Measurements from ENCODE around the gene LENG8. TPM values are rescaled to one million over a fixed set of nuclear protein-coding genes. Genes with fewer than 3 reads are reported as not detected.

The LENG8 gene
- total RNA-seq, 4 donors from 2014 or later, result 57.9 to 195 (median 64.1) TPM

DNA sequence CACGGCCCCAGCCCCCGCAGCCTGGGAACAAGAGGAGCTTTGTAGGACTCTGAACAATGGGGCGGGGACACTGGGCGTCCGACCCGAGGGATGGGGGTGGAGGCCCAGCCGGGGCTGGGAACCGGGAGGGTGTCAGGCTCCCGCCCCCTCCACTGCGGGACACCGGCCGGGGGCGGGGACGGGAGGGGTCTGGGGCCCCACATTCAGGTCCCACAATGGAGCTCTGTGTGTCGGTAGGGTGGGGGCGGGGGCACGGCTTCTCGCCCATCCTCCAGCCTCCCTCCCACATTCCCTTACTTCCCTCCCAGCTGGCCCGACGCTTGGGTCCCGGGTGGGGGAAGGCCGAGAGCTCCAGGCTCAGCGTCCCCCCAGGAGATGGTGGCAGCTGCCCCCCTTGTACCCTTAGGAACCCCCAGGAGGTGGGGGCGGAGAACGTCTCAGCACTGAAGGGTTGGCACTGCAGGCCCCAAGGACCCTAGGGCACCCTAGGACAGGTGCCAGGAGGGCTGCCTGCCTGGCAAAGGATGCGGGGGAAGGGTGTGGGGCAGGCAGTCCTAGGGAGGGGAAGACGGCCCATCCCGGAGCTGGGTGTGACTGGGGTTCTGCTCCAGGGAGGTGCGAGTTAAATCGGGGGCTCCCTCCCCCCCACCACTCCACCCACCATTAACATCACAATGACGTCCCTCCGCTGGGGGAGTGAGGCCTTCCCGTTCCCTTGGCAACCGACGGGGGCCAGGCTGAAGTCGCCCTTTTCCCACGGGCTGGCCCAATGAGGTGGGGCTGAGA lies 28.4 kb upstream of the LENG8 start:
- no peak for DNase-seq (ENCODE audit: low spot score in 2 of 2)
- H3K4me3 ChIP-seq (ENCODE audit: low read depth, poor library complexity, severe bottlenecking), result no peak overlapping the region
- TF ChIP-seq CTCF (IDR thresholded peaks at IDR 0.05), result no peak
- TF ChIP-seq POLR2A (IDR thresholded peaks at IDR 0.05), result no peak
- WGBS, 2 donors, result 5 to 9% methylated on average over 31 to 34 of the region's 37 CpGs
- intact Hi-C loops (cut with DNase I; ENCODE audit: low total_unique reads), result no loop called here

DNA sequence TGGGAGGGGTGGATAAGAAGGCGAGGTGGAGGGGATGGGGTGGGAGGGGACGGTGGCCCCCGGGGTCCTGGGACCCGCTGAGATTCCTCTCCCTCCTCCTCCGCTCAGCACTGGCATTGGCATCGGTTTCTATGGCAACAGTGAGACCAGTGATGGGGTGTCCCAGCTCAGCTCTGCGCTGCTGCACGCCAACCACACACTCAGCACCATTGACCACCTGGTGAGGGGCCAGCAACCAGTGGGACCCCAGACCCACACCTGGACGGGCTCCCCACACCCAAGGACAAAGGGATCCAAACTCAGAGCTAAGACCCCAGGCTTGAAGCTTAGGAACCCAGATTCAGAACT lies 27.9 kb upstream of the LENG8 start:
- no peak for DNase-seq (ENCODE audit: low spot score in 2 of 2)
- TF ChIP-seq POLR2A (IDR thresholded peaks at IDR 0.05) (no peak), CTCF (IDR thresholded peaks at IDR 0.05) (no peak)
- intact Hi-C loops (cut with DNase I; ENCODE audit: low total_unique reads), result no loop called here
- WGBS, 2 donors, result 28 to 42% methylated on average over 5 to 7 of the region's 9 CpGs
- H3K4me3 ChIP-seq (ENCODE audit: low read depth, poor library complexity, severe bottlenecking), result no peak overlapping the region

DNA sequence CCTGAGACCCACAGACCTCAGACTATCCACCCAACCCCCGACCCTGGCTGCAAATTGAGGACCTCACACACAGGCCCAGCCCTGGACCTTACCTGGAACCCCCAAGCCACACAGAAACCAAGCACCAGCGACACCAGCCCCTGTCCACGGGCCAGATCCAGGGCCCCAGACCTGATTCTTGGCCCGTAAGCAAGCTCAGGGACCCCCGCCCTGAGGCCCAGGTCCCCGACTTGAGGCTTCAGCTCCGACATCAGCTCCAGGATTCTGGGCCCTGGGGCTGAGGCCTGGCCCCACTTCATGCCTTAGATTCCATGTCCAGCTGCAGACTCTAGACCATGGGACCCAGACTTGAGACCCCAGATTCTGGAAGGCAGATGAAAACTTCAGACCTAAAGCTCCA lies 27.5 kb upstream of the LENG8 start:
- intact Hi-C loops (cut with DNase I; ENCODE audit: low total_unique reads), result no loop called here
- DNase-seq (ENCODE audit: low spot score in 2 of 2), result no peak
- TF ChIP-seq CTCF (IDR thresholded peaks at IDR 0.05) (no peak), POLR2A (IDR thresholded peaks at IDR 0.05) (no peak)
- 81 to 82% methylated on average over 7 of the region's 7 CpGs for WGBS, 2 donors
- no peak overlapping the region for H3K4me3 ChIP-seq (ENCODE audit: low read depth, poor library complexity, severe bottlenecking)

- H3K4me3 ChIP-seq (ENCODE audit: low read depth, poor library complexity, severe bottlenecking), result no peak overlapping the region
- no peak for DNase-seq (ENCODE audit: low spot score in 2 of 2)
- no peak for TF ChIP-seq POLR2A (IDR thresholded peaks at IDR 0.05)
- TF ChIP-seq CTCF (IDR thresholded peaks at IDR 0.05), result no peak
- 68 to 71% methylated on average over 16 to 18 of the region's 20 CpGs for WGBS, 2 donors
- intact Hi-C loops (cut with DNase I; ENCODE audit: low total_unique reads), result no loop called here
These were observed 26.9 kb upstream of the LENG8 start for GRCh38 chr19:54422136-54422535.

GRCh38 chr19:54424201-54424600 lies 24.8 kb upstream of the LENG8 start:
- intact Hi-C loops (cut with DNase I; ENCODE audit: low total_unique reads), result no loop called here
- TF ChIP-seq CTCF (IDR thresholded peaks at IDR 0.05), result no peak
- no peak for TF ChIP-seq POLR2A (IDR thresholded peaks at IDR 0.05)
- DNase-seq (ENCODE audit: low spot score in 2 of 2), result no peak
- H3K4me3 ChIP-seq (ENCODE audit: low read depth, poor library complexity, severe bottlenecking), result no peak overlapping the region
- WGBS, 2 donors, result 83 to 87% methylated on average over 14 of the region's 14 CpGs

Data from lower leg skin (tissue), 4 donors.